ENCODE results near the gene CLASP1.

CLASP1 gene

GRCh38 chr2:121429119-121429903 is 220.0 kb downstream of the CLASP1 start:
- 100% methylated on average over 4 of the region's 8 CpGs for WGBS (ENCODE audit: insufficient coverage)
- H3K36me3 ChIP-seq (ENCODE audit: control insufficient read depth in 4 of 4, insufficient read depth in 4 of 4, low read length in 3 of 4) = peaks cover 9 to 46% (median 26%) of the 10 kb centered on the region in 4 experiments
- DNase-seq = no peak
- H3K4me1 ChIP-seq (ENCODE audit: control extremely low read depth in 1 of 4, control insufficient read depth in 4 of 4, insufficient read depth in 4 of 4, low read length in 3 of 4) = no peaks in the 10 kb centered on the region
- peaks cover 0 to 3% (median 0%) of the 10 kb centered on the region in 5 experiments for H3K9me3 ChIP-seq (ENCODE audit: control extremely low read depth in 1 of 5, control insufficient read depth in 4 of 5, insufficient read depth in 2 of 5, low read depth in 1 of 5, low read length in 4 of 5)
- no peak overlapping the region for H3K4me3 ChIP-seq (ENCODE audit: control insufficient read depth in 1 of 7, extremely low read depth in 1 of 7, insufficient read depth in 4 of 7, low read depth in 2 of 7, low read length in 6 of 7)
- ChIA-PET CTCF (interaction anchor here (1.4 to 1.5 kb wide), 2 partner anchors 9 to 21 kb away, joined by 3 to 5 read pairs; no protein-coding TSS in a partner anchor), POLR2A (no interaction called here)
- no peak overlapping the region for H3K27ac ChIP-seq (ENCODE audit: insufficient read depth in 1 of 2, low read depth in 1 of 2, low read length in 2 of 2, poor library complexity in 1 of 2, severe bottlenecking in 2 of 2)
- H3K27me3 ChIP-seq (replicated peaks in 2 of 5; ENCODE audit: control insufficient read depth in 4 of 5, insufficient read depth in 5 of 5, low read length in 4 of 5) = no peaks in the 10 kb centered on the region

- Histone ChIP-seq H3K36me3 (ENCODE audit: control insufficient read depth in 4 of 4, insufficient read depth in 4 of 4, low read length in 3 of 4) (peaks cover 9 to 52% (median 29%) of the 10 kb centered on the region in 4 experiments), H3K9me3 (ENCODE audit: control extremely low read depth in 1 of 5, control insufficient read depth in 4 of 5, insufficient read depth in 2 of 5, low read depth in 1 of 5, low read length in 4 of 5) (peaks cover 0 to 3% (median 0%) of the 10 kb centered on the region in 5 experiments), H3K4me3 (ENCODE audit: control insufficient read depth in 1 of 7, extremely low read depth in 1 of 7, insufficient read depth in 4 of 7, low read depth in 2 of 7, low read length in 6 of 7) (no peak overlapping the region), H3K4me1 (ENCODE audit: control extremely low read depth in 1 of 4, control insufficient read depth in 4 of 4, insufficient read depth in 4 of 4, low read length in 3 of 4) (no peaks in the 10 kb centered on the region), H3K27me3 (replicated peaks in 2 of 5; ENCODE audit: control insufficient read depth in 4 of 5, insufficient read depth in 5 of 5, low read length in 4 of 5) (no peaks in the 10 kb centered on the region), H3K27ac (ENCODE audit: insufficient read depth in 1 of 2, low read depth in 1 of 2, low read length in 2 of 2, poor library complexity in 1 of 2, severe bottlenecking in 2 of 2) (no peak overlapping the region)
- CTCF ChIA-PET = no interaction called here
- POLR2A ChIA-PET = no interaction called here
- no CpG with 5 or more reads among the region's 2 CpGs for WGBS (ENCODE audit: insufficient coverage)
- no peak for DNase-seq
These were observed 222.0 kb downstream of the CLASP1 start for GRCh38 chr2:121427187-121427689.

GRCh38 chr2:121420486-121420885 is 228.8 kb downstream of the CLASP1 start:
- H3K36me3 ChIP-seq (ENCODE audit: control insufficient read depth in 4 of 4, insufficient read depth in 4 of 4, low read length in 3 of 4) = peaks cover 10 to 59% (median 34%) of the 10 kb centered on the region in 4 experiments
- H3K4me1 ChIP-seq (ENCODE audit: control extremely low read depth in 1 of 4, control insufficient read depth in 4 of 4, insufficient read depth in 4 of 4, low read length in 3 of 4) = no peaks in the 10 kb centered on the region
- no CpG with 5 or more reads among the region's 5 CpGs for WGBS (ENCODE audit: insufficient coverage)
- no peaks in the 10 kb centered on the region for H3K27me3 ChIP-seq (replicated peaks in 2 of 5; ENCODE audit: control insufficient read depth in 4 of 5, insufficient read depth in 5 of 5, low read length in 4 of 5)
- H3K27ac ChIP-seq (ENCODE audit: insufficient read depth in 1 of 2, low read depth in 1 of 2, low read length in 2 of 2, poor library complexity in 1 of 2, severe bottlenecking in 2 of 2) = no peak overlapping the region
- H3K4me3 ChIP-seq (ENCODE audit: control insufficient read depth in 1 of 7, extremely low read depth in 1 of 7, insufficient read depth in 4 of 7, low read depth in 2 of 7, low read length in 6 of 7) = no peak overlapping the region
- ChIA-PET CTCF (interaction anchor here (0.6 to 1.2 kb wide), 7 partner anchors 9 to 1623 kb away, joined by 3 to 5 read pairs (median 3); no protein-coding TSS in a partner anchor), POLR2A (no interaction called here)
- DNase-seq = no peak
- H3K9me3 ChIP-seq (ENCODE audit: control extremely low read depth in 1 of 5, control insufficient read depth in 4 of 5, insufficient read depth in 2 of 5, low read depth in 1 of 5, low read length in 4 of 5) = no peaks in the 10 kb centered on the region

GRCh38 chr2:121419081-121419699 is 230.1 kb downstream of the CLASP1 start:
- Histone ChIP-seq H3K36me3 (ENCODE audit: control insufficient read depth in 4 of 4, insufficient read depth in 4 of 4, low read length in 3 of 4) (peaks cover 7 to 62% (median 36%) of the 10 kb centered on the region in 4 experiments), H3K27ac (ENCODE audit: insufficient read depth in 1 of 2, low read depth in 1 of 2, low read length in 2 of 2, poor library complexity in 1 of 2, severe bottlenecking in 2 of 2) (no peak overlapping the region), H3K27me3 (replicated peaks in 2 of 5; ENCODE audit: control insufficient read depth in 4 of 5, insufficient read depth in 5 of 5, low read length in 4 of 5) (no peaks in the 10 kb centered on the region), H3K4me1 (ENCODE audit: control extremely low read depth in 1 of 4, control insufficient read depth in 4 of 4, insufficient read depth in 4 of 4, low read length in 3 of 4) (no peaks in the 10 kb centered on the region), H3K4me3 (ENCODE audit: control insufficient read depth in 1 of 7, extremely low read depth in 1 of 7, insufficient read depth in 4 of 7, low read depth in 2 of 7, low read length in 6 of 7) (no peak overlapping the region), H3K9me3 (ENCODE audit: control extremely low read depth in 1 of 5, control insufficient read depth in 4 of 5, insufficient read depth in 2 of 5, low read depth in 1 of 5, low read length in 4 of 5) (no peaks in the 10 kb centered on the region)
- CTCF ChIA-PET = interaction anchor here (1.2 kb wide), 1 partner anchor 10 kb away, joined by 3 read pairs; no protein-coding TSS in a partner anchor
- POLR2A ChIA-PET = no interaction called here
- no CpG with 5 or more reads among the region's 3 CpGs for WGBS (ENCODE audit: insufficient coverage)
- no peak for DNase-seq

- Histone ChIP-seq H3K36me3 (ENCODE audit: control insufficient read depth in 4 of 4, insufficient read depth in 4 of 4, low read length in 3 of 4) (peaks cover 7 to 59% (median 39%) of the 10 kb centered on the region in 4 experiments), H3K27me3 (replicated peaks in 2 of 5; ENCODE audit: control insufficient read depth in 4 of 5, insufficient read depth in 5 of 5, low read length in 4 of 5) (no peaks in the 10 kb centered on the region), H3K9me3 (ENCODE audit: control extremely low read depth in 1 of 5, control insufficient read depth in 4 of 5, insufficient read depth in 2 of 5, low read depth in 1 of 5, low read length in 4 of 5) (no peaks in the 10 kb centered on the region), H3K4me3 (ENCODE audit: control insufficient read depth in 1 of 7, extremely low read depth in 1 of 7, insufficient read depth in 4 of 7, low read depth in 2 of 7, low read length in 6 of 7) (no peak overlapping the region), H3K4me1 (ENCODE audit: control extremely low read depth in 1 of 4, control insufficient read depth in 4 of 4, insufficient read depth in 4 of 4, low read length in 3 of 4) (no peaks in the 10 kb centered on the region), H3K27ac (ENCODE audit: insufficient read depth in 1 of 2, low read depth in 1 of 2, low read length in 2 of 2, poor library complexity in 1 of 2, severe bottlenecking in 2 of 2) (no peak overlapping the region)
- CTCF ChIA-PET = no interaction called here
- DNase-seq = no peak
- POLR2A ChIA-PET = no interaction called here
- WGBS (ENCODE audit: insufficient coverage) = 98% methylated on average over 4 of the region's 18 CpGs
These were observed 230.7 kb downstream of the CLASP1 start for GRCh38 chr2:121418494-121419058.

- no peak overlapping the region for H3K27ac ChIP-seq (ENCODE audit: insufficient read depth in 1 of 2, low read depth in 1 of 2, low read length in 2 of 2, poor library complexity in 1 of 2, severe bottlenecking in 2 of 2)
- H3K27me3 ChIP-seq (replicated peaks in 2 of 5; ENCODE audit: control insufficient read depth in 4 of 5, insufficient read depth in 5 of 5, low read length in 4 of 5) = no peaks in the 10 kb centered on the region
- DNase-seq = no peak
- H3K4me1 ChIP-seq (ENCODE audit: control extremely low read depth in 1 of 4, control insufficient read depth in 4 of 4, insufficient read depth in 4 of 4, low read length in 3 of 4) = no peaks in the 10 kb centered on the region
- POLR2A ChIA-PET = no interaction called here
- no CpG with 5 or more reads among the region's 4 CpGs for WGBS (ENCODE audit: insufficient coverage)
- no peak overlapping the region for H3K4me3 ChIP-seq (ENCODE audit: control insufficient read depth in 1 of 7, extremely low read depth in 1 of 7, insufficient read depth in 4 of 7, low read depth in 2 of 7, low read length in 6 of 7)
- H3K36me3 ChIP-seq (ENCODE audit: control insufficient read depth in 4 of 4, insufficient read depth in 4 of 4, low read length in 3 of 4) = peaks cover 7 to 59% (median 40%) of the 10 kb centered on the region in 4 experiments
- CTCF ChIA-PET = no interaction called here
- H3K9me3 ChIP-seq (ENCODE audit: control extremely low read depth in 1 of 5, control insufficient read depth in 4 of 5, insufficient read depth in 2 of 5, low read depth in 1 of 5, low read length in 4 of 5) = no peaks in the 10 kb centered on the region
These were observed 231.4 kb downstream of the CLASP1 start for GRCh38 chr2:121417826-121418225.

- Histone ChIP-seq H3K27ac (ENCODE audit: insufficient read depth in 1 of 2, low read depth in 1 of 2, low read length in 2 of 2, poor library complexity in 1 of 2, severe bottlenecking in 2 of 2) (no peak overlapping the region), H3K27me3 (replicated peaks in 2 of 5; ENCODE audit: control insufficient read depth in 4 of 5, insufficient read depth in 5 of 5, low read length in 4 of 5) (no peaks in the 10 kb centered on the region), H3K36me3 (ENCODE audit: control insufficient read depth in 4 of 4, insufficient read depth in 4 of 4, low read length in 3 of 4) (peaks cover 10 to 55% (median 34%) of the 10 kb centered on the region in 4 experiments), H3K9me3 (ENCODE audit: control extremely low read depth in 1 of 5, control insufficient read depth in 4 of 5, insufficient read depth in 2 of 5, low read depth in 1 of 5, low read length in 4 of 5) (no peaks in the 10 kb centered on the region), H3K4me1 (ENCODE audit: control extremely low read depth in 1 of 4, control insufficient read depth in 4 of 4, insufficient read depth in 4 of 4, low read length in 3 of 4) (no peaks in the 10 kb centered on the region), H3K4me3 (ENCODE audit: control insufficient read depth in 1 of 7, extremely low read depth in 1 of 7, insufficient read depth in 4 of 7, low read depth in 2 of 7, low read length in 6 of 7) (no peak overlapping the region)
- DNase-seq = no peak
- CTCF ChIA-PET = no interaction called here
- no CpG with 5 or more reads among the region's 1 CpG for WGBS (ENCODE audit: insufficient coverage)
- POLR2A ChIA-PET = no interaction called here
These were observed 233.5 kb downstream of the CLASP1 start for GRCh38 chr2:121415727-121416126.
